HEK293 (cell line): ENCODE data around the gene EMC9.

Experiments
- BCL11A ChIP-seq: fragments of 450-650 bp; formaldehyde crosslinking; IDR thresholded peaks from 2 replicates; pipeline ENCODE4 v1.5.1; 2016; ENCODE audit warnings: low read depth, missing biosample characterization, missing genetic modification characterization
- HOXC10 ChIP-seq: sonication (generic); formaldehyde crosslinking; IDR thresholded peaks from 2 replicates; pipeline ENCODE4 v1.8.1; 2023; ENCODE audit warnings: mild to moderate bottlenecking, missing genetic modification reagents
- HOXD13 ChIP-seq: sonication (generic); formaldehyde crosslinking; IDR thresholded peaks from 2 replicates; pipeline ENCODE4 v1.8.0; 2022; ENCODE audit warnings: missing genetic modification reagents, borderline replicate concordance
- MYNN ChIP-seq: fragments of 450-650 bp; formaldehyde crosslinking; IDR thresholded peaks from 2 replicates; pipeline ENCODE4 v1.5.1; 2016; ENCODE audit warnings: missing biosample characterization, missing genetic modification characterization, borderline replicate concordance
- OSR2 ChIP-seq: fragments of 450-650 bp; formaldehyde crosslinking; IDR thresholded peaks from 2 replicates; pipeline ENCODE4 v1.5.1; 2016; ENCODE audit warnings: missing biosample characterization, missing genetic modification characterization
- RBAK ChIP-seq: fragments of 450-650 bp; formaldehyde crosslinking; IDR thresholded peaks from 2 replicates; pipeline ENCODE4 v1.5.1; 2016; ENCODE audit warnings: missing biosample characterization, missing genetic modification characterization
- SP3 ChIP-seq: fragments of 450-650 bp; formaldehyde crosslinking; IDR thresholded peaks from 2 replicates; pipeline ENCODE4 v1.5.1; 2016; ENCODE audit warnings: missing biosample characterization, missing genetic modification characterization
- ZNF132 ChIP-seq: fragments of 450-650 bp; formaldehyde crosslinking; IDR thresholded peaks from 2 replicates; pipeline ENCODE4 v1.5.1; 2017; ENCODE audit warnings: missing biosample characterization, missing genetic modification characterization, borderline replicate concordance
- ZNF174 ChIP-seq: fragments of 450-650 bp; formaldehyde crosslinking; IDR thresholded peaks from 2 replicates; pipeline ENCODE4 v1.5.0; 2017; ENCODE audit warnings: missing biosample characterization, mild to moderate bottlenecking, missing genetic modification characterization
- ZNF175 ChIP-seq: fragments of 450-650 bp; formaldehyde crosslinking; IDR thresholded peaks from 2 replicates; pipeline ENCODE4 v1.5.1; 2016; ENCODE audit warnings: missing biosample characterization, missing genetic modification characterization
- ZNF341 ChIP-seq: fragments of 450-650 bp; formaldehyde crosslinking; IDR thresholded peaks from 2 replicates; pipeline ENCODE4; 2016; ENCODE audit warnings: low read depth, missing biosample characterization, missing genetic modification characterization
- ZNF354C ChIP-seq: fragments of 450-650 bp; formaldehyde crosslinking; IDR thresholded peaks from 2 replicates; pipeline ENCODE4 v1.5.1; 2016; ENCODE audit warnings: missing biosample characterization, missing genetic modification characterization, low read depth, borderline replicate concordance
- ZNF394 ChIP-seq: fragments of 450-650 bp; formaldehyde crosslinking; IDR thresholded peaks from 2 replicates; pipeline ENCODE4 v1.5.1; 2016; ENCODE audit warnings: missing biosample characterization, missing genetic modification characterization, mild to moderate bottlenecking, moderate library complexity, borderline replicate concordance
- ZNF426 ChIP-seq: fragments of 450-650 bp; formaldehyde crosslinking; IDR thresholded peaks from 2 replicates; pipeline ENCODE4 v1.5.1; 2017; ENCODE audit warnings: missing biosample characterization, missing genetic modification characterization, mild to moderate bottlenecking, inconsistent platforms, moderate library complexity
- ZNF548 ChIP-seq: fragments of 450-650 bp; formaldehyde crosslinking; IDR thresholded peaks from 2 replicates; pipeline ENCODE4 v1.5.1; 2016; ENCODE audit warnings: missing biosample characterization, missing genetic modification characterization
- ZNF558 ChIP-seq: fragments of 450-650 bp; formaldehyde crosslinking; IDR thresholded peaks from 2 replicates; pipeline ENCODE4 v1.5.1; 2016; ENCODE audit warnings: missing biosample characterization, missing genetic modification characterization
- ZNF621 ChIP-seq: fragments of 450-650 bp; formaldehyde crosslinking; IDR thresholded peaks from 2 replicates; pipeline ENCODE4 v1.5.1; 2017; ENCODE audit warnings: missing biosample characterization, missing genetic modification characterization
- ZNF626 ChIP-seq: fragments of 450-650 bp; sonication (Bioruptor Pico); formaldehyde crosslinking; IDR thresholded peaks from 2 replicates; pipeline ENCODE4 v1.5.1; 2018; ENCODE audit warnings: missing biosample characterization, missing genetic modification characterization, inconsistent platforms
- ZNF76 ChIP-seq: fragments of 450-650 bp; formaldehyde crosslinking; IDR thresholded peaks from 2 replicates; pipeline ENCODE4; 2016; ENCODE audit warnings: low read depth, missing biosample characterization, missing genetic modification characterization, borderline replicate concordance
- TF ChIP-seq, protein P1 (sequence below): fragments of 450-650 bp; formaldehyde crosslinking; optimal IDR thresholded peaks from 2 replicates; pipeline ENCODE3; 2016; ENCODE audit warnings: missing biosample characterization, mild to moderate bottlenecking, missing genetic modification characterization
- TF ChIP-seq, protein P2 (sequence below): fragments of 450-650 bp; formaldehyde crosslinking; IDR thresholded peaks from 2 replicates; pipeline ENCODE4 v1.5.1; 2017; ENCODE audit warnings: missing biosample characterization, mild to moderate bottlenecking, missing genetic modification characterization, moderate library complexity
- TF ChIP-seq, protein P3 (sequence below): fragments of 450-650 bp; formaldehyde crosslinking; IDR thresholded peaks from 2 replicates; pipeline ENCODE4 v1.5.1; 2016; ENCODE audit warnings: missing biosample characterization, missing genetic modification characterization
- TF ChIP-seq, protein P4 (sequence below): fragments of 450-650 bp; formaldehyde crosslinking; conservative IDR thresholded peaks from 2 replicates; pipeline ENCODE4 v1.5.1; 2016; ENCODE audit warnings: low read depth, missing biosample characterization, missing genetic modification characterization
- TF ChIP-seq, protein P5 (sequence below): sonication (generic); formaldehyde crosslinking; IDR thresholded peaks from 2 replicates; pipeline ENCODE4 v1.8.1; 2022; ENCODE audit warnings: mild to moderate bottlenecking, moderate library complexity, missing genetic modification reagents
- TF ChIP-seq, protein P6 (sequence below): fragments of 450-650 bp; formaldehyde crosslinking; IDR thresholded peaks from 2 replicates; pipeline ENCODE4 v1.5.1; 2016; ENCODE audit warnings: missing biosample characterization, missing genetic modification characterization

EMC9 gene

DNA sequence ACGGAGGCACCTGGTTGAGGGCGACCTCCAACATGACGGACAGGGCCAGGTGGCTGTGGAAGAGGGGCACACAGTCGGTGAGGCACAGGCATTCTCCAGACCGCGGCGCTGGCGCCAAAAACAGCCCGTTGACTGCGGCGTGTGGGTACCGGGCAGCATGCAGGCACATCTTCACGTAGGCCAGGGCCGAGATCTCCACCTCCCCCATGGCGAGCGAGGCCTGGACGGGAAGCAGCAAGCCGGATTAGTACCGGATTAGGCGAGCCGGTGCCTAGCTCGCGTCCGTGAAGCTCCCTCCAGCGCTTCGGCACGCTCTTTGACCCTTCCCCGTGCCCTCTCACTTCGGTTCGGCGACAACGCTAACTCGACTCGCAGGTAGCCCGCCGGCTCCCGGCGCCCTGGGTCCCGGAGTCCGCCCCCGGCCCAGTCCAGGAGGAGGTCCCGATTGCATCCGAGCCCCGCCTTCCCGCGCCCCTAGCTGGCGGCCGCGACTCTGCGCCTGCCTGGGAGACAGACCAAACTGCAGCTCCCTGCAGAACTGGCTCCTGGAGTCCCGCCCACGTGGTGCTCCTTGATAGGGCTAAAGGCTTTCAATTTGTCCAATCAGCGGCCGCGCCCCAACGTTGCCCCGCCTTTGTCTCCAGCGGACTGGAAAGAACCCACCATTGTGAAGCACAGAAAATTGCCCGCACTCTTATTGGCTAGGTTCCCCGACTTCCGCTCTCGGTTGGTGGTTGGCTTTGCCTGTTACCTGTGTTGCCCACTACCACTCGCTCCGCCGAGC is at the start of gene EMC9 (continued):
- TF ChIP-seq, protein P1, sequence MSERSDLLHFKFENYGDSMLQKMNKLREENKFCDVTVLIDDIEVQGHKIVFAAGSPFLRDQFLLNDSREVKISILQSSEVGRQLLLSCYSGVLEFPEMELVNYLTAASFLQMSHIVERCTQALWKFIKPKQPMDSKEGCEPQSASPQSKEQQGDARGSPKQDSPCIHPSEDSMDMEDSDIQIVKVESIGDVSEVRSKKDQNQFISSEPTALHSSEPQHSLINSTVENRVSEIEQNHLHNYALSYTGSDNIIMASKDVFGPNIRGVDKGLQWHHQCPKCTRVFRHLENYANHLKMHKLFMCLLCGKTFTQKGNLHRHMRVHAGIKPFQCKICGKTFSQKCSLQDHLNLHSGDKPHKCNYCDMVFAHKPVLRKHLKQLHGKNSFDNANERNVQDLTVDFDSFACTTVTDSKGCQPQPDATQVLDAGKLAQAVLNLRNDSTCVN (tag by site-specific recombination): peak; percentile 84
- TF ChIP-seq HOXC10 (CRISPR knock-in tag) (no peak), ZNF132 (tag by site-specific recombination) (no peak), ZNF548 (tag by site-specific recombination) (no peak), MYNN (tag by site-specific recombination) (no peak), ZNF394 (tag by site-specific recombination) (peak; percentile 51; the same call in 1 of the 2 replicates), ZNF621 (tag by site-specific recombination) (no peak), HOXD13 (no peak), SP3 (tag by site-specific recombination) (peak; percentile 85), ZNF558 (tag by site-specific recombination) (no peak), ZNF174 (tag by site-specific recombination) (no peak), ZNF426 (tag by site-specific recombination) (no peak), OSR2 (peak; percentile 32; the same call in 1 of the 2 replicates), ZNF76 (tag by site-specific recombination) (peak; percentile 67; the same call in 1 of the 2 replicates), ZNF354C (tag by site-specific recombination) (no peak), RBAK (tag by site-specific recombination) (no peak), BCL11A (tag by site-specific recombination) (0 out of 2 replicates have a peak, but pooled peaks have one; percentile 13), ZNF626 (tag by site-specific recombination) (no peak), ZNF341 (no peak), ZNF175 (no peak)
- TF ChIP-seq, protein P2, sequence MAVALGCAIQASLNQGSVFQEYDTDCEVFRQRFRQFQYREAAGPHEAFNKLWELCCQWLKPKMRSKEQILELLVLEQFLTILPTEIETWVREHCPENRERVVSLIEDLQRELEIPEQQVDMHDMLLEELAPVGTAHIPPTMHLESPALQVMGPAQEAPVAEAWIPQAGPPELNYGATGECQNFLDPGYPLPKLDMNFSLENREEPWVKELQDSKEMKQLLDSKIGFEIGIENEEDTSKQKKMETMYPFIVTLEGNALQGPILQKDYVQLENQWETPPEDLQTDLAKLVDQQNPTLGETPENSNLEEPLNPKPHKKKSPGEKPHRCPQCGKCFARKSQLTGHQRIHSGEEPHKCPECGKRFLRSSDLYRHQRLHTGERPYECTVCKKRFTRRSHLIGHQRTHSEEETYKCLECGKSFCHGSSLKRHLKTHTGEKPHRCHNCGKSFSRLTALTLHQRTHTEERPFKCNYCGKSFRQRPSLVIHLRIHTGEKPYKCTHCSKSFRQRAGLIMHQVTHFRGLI: no peak
- TF ChIP-seq, protein P3, sequence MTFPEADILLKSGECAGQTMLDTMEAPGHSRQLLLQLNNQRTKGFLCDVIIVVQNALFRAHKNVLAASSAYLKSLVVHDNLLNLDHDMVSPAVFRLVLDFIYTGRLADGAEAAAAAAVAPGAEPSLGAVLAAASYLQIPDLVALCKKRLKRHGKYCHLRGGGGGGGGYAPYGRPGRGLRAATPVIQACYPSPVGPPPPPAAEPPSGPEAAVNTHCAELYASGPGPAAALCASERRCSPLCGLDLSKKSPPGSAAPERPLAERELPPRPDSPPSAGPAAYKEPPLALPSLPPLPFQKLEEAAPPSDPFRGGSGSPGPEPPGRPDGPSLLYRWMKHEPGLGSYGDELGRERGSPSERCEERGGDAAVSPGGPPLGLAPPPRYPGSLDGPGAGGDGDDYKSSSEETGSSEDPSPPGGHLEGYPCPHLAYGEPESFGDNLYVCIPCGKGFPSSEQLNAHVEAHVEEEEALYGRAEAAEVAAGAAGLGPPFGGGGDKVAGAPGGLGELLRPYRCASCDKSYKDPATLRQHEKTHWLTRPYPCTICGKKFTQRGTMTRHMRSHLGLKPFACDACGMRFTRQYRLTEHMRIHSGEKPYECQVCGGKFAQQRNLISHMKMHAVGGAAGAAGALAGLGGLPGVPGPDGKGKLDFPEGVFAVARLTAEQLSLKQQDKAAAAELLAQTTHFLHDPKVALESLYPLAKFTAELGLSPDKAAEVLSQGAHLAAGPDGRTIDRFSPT: peak; percentile 94
- TF ChIP-seq, protein P4, sequence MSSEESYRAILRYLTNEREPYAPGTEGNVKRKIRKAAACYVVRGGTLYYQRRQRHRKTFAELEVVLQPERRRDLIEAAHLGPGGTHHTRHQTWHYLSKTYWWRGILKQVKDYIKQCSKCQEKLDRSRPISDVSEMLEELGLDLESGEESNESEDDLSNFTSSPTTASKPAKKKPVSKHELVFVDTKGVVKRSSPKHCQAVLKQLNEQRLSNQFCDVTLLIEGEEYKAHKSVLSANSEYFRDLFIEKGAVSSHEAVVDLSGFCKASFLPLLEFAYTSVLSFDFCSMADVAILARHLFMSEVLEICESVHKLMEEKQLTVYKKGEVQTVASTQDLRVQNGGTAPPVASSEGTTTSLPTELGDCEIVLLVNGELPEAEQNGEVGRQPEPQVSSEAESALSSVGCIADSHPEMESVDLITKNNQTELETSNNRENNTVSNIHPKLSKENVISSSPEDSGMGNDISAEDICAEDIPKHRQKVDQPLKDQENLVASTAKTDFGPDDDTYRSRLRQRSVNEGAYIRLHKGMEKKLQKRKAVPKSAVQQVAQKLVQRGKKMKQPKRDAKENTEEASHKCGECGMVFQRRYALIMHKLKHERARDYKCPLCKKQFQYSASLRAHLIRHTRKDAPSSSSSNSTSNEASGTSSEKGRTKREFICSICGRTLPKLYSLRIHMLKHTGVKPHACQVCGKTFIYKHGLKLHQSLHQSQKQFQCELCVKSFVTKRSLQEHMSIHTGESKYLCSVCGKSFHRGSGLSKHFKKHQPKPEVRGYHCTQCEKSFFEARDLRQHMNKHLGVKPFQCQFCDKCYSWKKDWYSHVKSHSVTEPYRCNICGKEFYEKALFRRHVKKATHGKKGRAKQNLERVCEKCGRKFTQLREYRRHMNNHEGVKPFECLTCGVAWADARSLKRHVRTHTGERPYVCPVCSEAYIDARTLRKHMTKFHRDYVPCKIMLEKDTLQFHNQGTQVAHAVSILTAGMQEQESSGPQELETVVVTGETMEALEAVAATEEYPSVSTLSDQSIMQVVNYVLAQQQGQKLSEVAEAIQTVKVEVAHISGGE (tag by site-specific recombination): peak; percentile 31; the same call in 1 of the 2 replicates
- TF ChIP-seq, protein P5, sequence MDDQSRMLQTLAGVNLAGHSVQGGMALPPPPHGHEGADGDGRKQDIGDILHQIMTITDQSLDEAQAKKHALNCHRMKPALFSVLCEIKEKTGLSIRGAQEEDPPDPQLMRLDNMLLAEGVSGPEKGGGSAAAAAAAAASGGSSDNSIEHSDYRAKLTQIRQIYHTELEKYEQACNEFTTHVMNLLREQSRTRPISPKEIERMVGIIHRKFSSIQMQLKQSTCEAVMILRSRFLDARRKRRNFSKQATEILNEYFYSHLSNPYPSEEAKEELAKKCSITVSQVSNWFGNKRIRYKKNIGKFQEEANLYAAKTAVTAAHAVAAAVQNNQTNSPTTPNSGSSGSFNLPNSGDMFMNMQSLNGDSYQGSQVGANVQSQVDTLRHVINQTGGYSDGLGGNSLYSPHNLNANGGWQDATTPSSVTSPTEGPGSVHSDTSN (CRISPR knock-in tag): peak; percentile 19; the same call in 1 of the 2 replicates
- TF ChIP-seq, protein P6, sequence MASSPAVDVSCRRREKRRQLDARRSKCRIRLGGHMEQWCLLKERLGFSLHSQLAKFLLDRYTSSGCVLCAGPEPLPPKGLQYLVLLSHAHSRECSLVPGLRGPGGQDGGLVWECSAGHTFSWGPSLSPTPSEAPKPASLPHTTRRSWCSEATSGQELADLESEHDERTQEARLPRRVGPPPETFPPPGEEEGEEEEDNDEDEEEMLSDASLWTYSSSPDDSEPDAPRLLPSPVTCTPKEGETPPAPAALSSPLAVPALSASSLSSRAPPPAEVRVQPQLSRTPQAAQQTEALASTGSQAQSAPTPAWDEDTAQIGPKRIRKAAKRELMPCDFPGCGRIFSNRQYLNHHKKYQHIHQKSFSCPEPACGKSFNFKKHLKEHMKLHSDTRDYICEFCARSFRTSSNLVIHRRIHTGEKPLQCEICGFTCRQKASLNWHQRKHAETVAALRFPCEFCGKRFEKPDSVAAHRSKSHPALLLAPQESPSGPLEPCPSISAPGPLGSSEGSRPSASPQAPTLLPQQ (tag by site-specific recombination): no peak; the same call in none of the 2 replicates
